ENCODE data around the gene PGF. TPM values are rescaled to one million over a fixed set of nuclear protein-coding genes. Genes with fewer than 3 reads are reported as not detected.

PGF gene
- total RNA-seq, 1 donor from 2014 or later, result 4.2 TPM

DNA sequence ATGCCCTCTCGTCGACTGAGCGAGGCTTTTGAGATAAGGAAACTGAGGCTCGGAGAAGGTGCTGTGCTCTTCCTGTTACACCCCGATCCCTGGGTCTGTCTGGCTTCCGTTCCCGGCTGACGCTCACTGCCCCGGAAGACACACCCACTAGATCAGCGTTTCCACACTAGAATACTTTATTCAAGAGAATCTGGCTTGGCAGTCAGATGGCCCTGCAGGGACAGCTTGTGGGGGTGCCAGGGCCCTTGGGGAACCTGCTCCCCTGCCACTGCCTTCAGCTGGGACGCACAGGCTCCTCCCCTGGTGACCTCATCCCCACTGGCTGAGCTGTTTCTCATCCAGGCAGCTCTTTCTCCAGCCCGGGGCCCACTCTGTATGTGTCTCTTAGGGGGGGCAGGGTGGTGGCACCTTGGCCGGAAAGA, 13.7 kb downstream of the PGF start:
- Histone ChIP-seq H3K36me3 (no peaks in the 10 kb centered on the region), H3K9me3 (replicated peaks) (no peaks in the 10 kb centered on the region), H3K4me3 (peak overlapping the region; percentile 19), H3K4me1 (peaks cover 61% of the 10 kb centered on the region), H3K27me3 (ENCODE audit: low read depth) (no peaks in the 10 kb centered on the region), H3K27ac (replicated peaks) (peak overlapping the region; percentile 94)
- DNase-seq, result peak; percentile 58
- intact Hi-C loops (cut with micrococcal nuclease), result loop anchor here (10.0 kb wide), 1 partner anchor 123 kb away; the partner anchor contains the start of genes ACYP1 and ZC2HC1C
- TF ChIP-seq, protein P1, sequence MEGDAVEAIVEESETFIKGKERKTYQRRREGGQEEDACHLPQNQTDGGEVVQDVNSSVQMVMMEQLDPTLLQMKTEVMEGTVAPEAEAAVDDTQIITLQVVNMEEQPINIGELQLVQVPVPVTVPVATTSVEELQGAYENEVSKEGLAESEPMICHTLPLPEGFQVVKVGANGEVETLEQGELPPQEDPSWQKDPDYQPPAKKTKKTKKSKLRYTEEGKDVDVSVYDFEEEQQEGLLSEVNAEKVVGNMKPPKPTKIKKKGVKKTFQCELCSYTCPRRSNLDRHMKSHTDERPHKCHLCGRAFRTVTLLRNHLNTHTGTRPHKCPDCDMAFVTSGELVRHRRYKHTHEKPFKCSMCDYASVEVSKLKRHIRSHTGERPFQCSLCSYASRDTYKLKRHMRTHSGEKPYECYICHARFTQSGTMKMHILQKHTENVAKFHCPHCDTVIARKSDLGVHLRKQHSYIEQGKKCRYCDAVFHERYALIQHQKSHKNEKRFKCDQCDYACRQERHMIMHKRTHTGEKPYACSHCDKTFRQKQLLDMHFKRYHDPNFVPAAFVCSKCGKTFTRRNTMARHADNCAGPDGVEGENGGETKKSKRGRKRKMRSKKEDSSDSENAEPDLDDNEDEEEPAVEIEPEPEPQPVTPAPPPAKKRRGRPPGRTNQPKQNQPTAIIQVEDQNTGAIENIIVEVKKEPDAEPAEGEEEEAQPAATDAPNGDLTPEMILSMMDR (IDR thresholded peaks at IDR 0.05; ENCODE audit: borderline replicate concordance), result no peak

DNA sequence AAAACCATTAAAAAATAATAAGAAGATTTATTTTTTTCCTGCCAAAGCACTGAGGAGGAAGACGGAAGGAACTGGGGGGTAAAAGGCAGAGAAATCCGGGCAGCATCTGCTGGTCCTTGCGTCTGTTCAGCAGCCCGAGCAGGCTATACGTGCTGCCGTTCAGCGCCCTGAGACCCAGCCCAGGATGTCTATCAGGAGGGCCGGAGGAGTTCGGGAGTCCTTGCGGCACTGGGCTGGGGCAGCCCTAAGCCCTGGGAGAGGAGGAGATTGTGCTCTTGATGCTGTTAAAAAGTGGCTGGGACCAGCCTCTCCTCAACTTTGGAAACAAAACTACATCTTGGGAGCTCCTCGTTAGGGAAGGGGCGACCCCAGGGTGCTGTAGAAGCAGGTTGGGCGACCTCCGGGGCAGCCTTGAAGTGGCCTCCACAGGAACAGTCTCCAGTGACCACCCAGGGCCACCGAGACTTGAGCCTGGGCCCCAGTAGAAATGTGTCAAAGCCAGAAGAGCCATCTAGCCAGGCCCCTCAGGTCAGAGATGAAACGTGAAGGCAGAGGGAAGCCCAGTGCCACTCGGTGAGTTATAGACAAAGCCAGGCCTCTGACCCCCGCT, 14.3 kb downstream of the PGF start:
- Histone ChIP-seq H3K27ac (replicated peaks) (peak overlapping the region; percentile 94), H3K4me1 (peaks cover 54% of the 10 kb centered on the region), H3K27me3 (ENCODE audit: low read depth) (no peaks in the 10 kb centered on the region), H3K9me3 (replicated peaks) (no peaks in the 10 kb centered on the region), H3K36me3 (no peaks in the 10 kb centered on the region), H3K4me3 (no peak overlapping the region)
- no peak for DNase-seq
- TF ChIP-seq, protein P1 (IDR thresholded peaks at IDR 0.05; ENCODE audit: borderline replicate concordance), result no peak
- intact Hi-C loops (cut with micrococcal nuclease), result loop anchor here (10.0 kb wide), 1 partner anchor 124 kb away; the partner anchor contains the start of genes ACYP1 and ZC2HC1C

DNA sequence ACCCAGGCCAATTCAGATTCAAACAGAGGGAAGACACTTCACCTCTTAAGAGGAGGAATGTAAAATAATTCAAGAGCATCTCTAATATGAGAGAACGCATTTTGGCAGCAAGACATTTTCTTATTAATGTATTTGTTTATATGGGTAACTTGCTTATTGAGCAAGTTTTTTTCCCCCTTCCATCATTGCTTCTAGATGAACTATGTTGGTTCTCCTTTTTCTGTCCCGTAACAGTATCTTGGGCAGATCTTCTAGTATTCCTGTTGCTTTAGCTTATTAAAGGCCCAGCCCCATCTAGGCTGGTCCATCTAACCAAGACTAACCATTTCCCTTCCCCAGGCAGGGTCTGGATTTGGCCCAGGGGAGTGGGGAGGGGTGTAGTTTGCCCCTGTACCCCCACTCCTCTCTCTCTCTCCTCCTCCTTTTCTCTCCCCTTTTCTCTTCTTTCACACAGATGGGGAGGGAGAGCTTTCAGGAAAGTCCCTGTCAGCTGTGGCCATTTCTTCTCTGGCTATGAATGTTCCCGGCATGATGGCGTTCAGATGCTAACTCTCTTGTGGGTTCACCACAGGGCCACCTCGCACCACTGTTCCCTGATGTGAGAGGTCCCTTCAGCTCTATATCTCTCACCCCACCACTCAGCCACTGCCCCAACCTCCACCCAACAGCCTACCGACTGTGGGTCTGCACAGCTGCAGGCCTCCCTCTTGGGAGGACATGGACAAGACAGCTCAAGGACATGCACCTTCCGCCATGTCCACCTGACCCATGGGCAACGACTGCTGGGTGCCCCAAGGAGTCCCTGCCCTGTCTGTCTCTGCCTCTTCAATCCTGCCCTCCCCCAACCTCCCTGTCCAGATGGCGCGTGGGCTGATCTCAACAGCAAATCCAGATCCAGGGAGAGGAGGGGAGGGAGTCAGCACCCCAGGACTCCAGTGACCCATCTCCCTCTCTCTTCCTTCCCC, 16.6 kb downstream of the PGF start:
- no peaks in the 10 kb centered on the region for H3K36me3 ChIP-seq
- H3K9me3 ChIP-seq (replicated peaks), result no peaks in the 10 kb centered on the region
- intact Hi-C loops (cut with micrococcal nuclease), result no loop called here
- H3K4me1 ChIP-seq, result peaks cover 73% of the 10 kb centered on the region
- TF ChIP-seq, protein P1 (IDR thresholded peaks at IDR 0.05; ENCODE audit: borderline replicate concordance), result no peak
- no peak for DNase-seq
- H3K4me3 ChIP-seq, result no peak overlapping the region
- H3K27ac ChIP-seq (replicated peaks), result peak overlapping the region; percentile 94
- H3K27me3 ChIP-seq (ENCODE audit: low read depth), result no peaks in the 10 kb centered on the region

DNA sequence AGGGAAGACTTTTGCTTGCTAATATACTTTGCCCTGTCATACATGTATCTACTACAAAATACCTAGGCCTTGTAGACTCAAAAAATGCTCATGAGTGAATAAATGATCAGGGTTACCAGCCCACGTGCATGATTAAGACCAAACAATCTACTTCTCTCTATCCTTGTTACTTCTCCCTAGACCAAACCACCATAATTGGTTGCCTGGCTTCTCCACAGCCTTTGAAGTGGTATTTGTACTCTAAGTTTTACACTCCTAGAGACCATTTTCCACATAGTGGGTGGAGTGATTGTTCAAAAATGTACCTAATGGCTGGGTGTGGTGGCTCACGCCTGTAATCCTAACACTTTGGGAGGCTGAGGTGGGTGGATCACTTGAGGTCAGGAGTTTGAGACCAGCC, 18.2 kb downstream of the PGF start:
- H3K36me3 ChIP-seq, result no peaks in the 10 kb centered on the region
- H3K27me3 ChIP-seq (ENCODE audit: low read depth), result no peaks in the 10 kb centered on the region
- no peak overlapping the region for H3K27ac ChIP-seq (replicated peaks)
- intact Hi-C loops (cut with micrococcal nuclease), result no loop called here
- no peak for DNase-seq
- no peaks in the 10 kb centered on the region for H3K9me3 ChIP-seq (replicated peaks)
- H3K4me3 ChIP-seq, result no peak overlapping the region
- TF ChIP-seq, protein P1 (IDR thresholded peaks at IDR 0.05; ENCODE audit: borderline replicate concordance), result no peak
- H3K4me1 ChIP-seq, result peaks cover 78% of the 10 kb centered on the region

DNA sequence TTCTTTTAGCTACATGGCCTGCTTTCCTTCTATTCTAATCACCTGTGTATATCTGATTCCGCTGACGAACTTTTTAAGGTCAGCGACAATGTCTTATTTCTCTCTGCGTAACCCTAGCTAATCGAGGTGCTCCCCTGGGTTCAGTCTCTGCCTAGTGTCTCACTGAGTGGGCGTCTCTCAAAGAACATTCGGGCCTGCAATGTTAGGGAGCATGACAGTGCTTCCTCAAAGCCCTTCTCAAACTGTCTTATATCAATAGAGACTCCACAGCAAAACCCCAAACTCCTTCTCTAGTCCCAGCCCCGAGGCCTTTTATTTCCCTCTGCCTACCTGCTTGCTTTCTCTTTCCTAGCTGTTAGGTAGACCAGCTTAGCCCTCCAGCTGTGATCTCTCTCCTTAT, 18.7 kb downstream of the PGF start:
- H3K36me3 ChIP-seq, result no peaks in the 10 kb centered on the region
- H3K4me3 ChIP-seq, result no peak overlapping the region
- intact Hi-C loops (cut with micrococcal nuclease), result no loop called here
- TF ChIP-seq, protein P1 (IDR thresholded peaks at IDR 0.05; ENCODE audit: borderline replicate concordance), result no peak
- no peak for DNase-seq
- peaks cover 78% of the 10 kb centered on the region for H3K4me1 ChIP-seq
- no peaks in the 10 kb centered on the region for H3K9me3 ChIP-seq (replicated peaks)
- no peaks in the 10 kb centered on the region for H3K27me3 ChIP-seq (ENCODE audit: low read depth)
- H3K27ac ChIP-seq (replicated peaks), result no peak overlapping the region

Data from left ventricle myocardium inferior (tissue), 1 donor.